Endothelial cell (in vitro differentiated cells): Measurements from ENCODE around the gene TEDC1. TPM values are rescaled to one million over a fixed set of nuclear protein-coding genes. Genes with fewer than 3 reads are reported as not detected.
A peak's percentile ranks its signal among the peaks of the same experiment; 100 is the strongest.

ENCODE experiments used
- DNase-seq: peaks from one replicate; pipeline ENCODE4 v3.0.0; 2021; ENCODE audit warnings: low spot score
- H3K27ac Mint-ChIP-seq: one replicate; pipeline ENCODE4 v1.8.0; 2021; ENCODE audit warnings: mixed read lengths, inconsistent platforms; ENCODE audit not compliant: unreplicated experiment
- H3K27me3 Mint-ChIP-seq: one replicate; pipeline ENCODE4 v1.8.0; 2021; ENCODE audit warnings: mild to moderate bottlenecking, moderate library complexity, mixed read lengths, inconsistent platforms; ENCODE audit not compliant: unreplicated experiment
- H3K36me3 Mint-ChIP-seq: one replicate; pipeline ENCODE4 v1.8.0; 2021; ENCODE audit warnings: mild to moderate bottlenecking, low read depth, mixed read lengths, inconsistent platforms; ENCODE audit not compliant: unreplicated experiment
- H3K4me1 Mint-ChIP-seq: one replicate; pipeline ENCODE4 v1.8.0; 2021; ENCODE audit warnings: mild to moderate bottlenecking, mixed read lengths, inconsistent platforms; ENCODE audit not compliant: unreplicated experiment
- H3K4me3 Mint-ChIP-seq: one replicate; pipeline ENCODE4 v1.8.0; 2021; ENCODE audit warnings: mild to moderate bottlenecking, mixed read lengths, inconsistent platforms; ENCODE audit not compliant: unreplicated experiment
- H3K9me3 Mint-ChIP-seq: one replicate; pipeline ENCODE4 v1.8.0; 2021; ENCODE audit warnings: mixed read lengths, inconsistent platforms; ENCODE audit not compliant: unreplicated experiment
- CTCF ChIP-seq: fragments of 200-600 bp; sonication (generic); IDR thresholded peaks from one replicate; pipeline ENCODE4 v1.5.0; 2021; ENCODE audit warnings: antibody characterized with exemption; ENCODE audit not compliant: unreplicated experiment
- total RNA-seq: library from RNA; stranded (reverse); fragmentation: NEBNext Ultra II Directional; extraction: Animal tissue kit (Norgen Biotek cat#: 25700); gene quantifications from one replicate; pipeline ENCODE4 v1.2.1, GENCODE V29; 2021; ENCODE audit not compliant: unreplicated experiment

Gene TEDC1
- total RNA-seq, 1 donor from 2014 or later, result 11.5 TPM

GRCh38 chr14:105532735-105533141, 41.7 kb downstream of the TEDC1 start:
- Mint-ChIP-seq H3K4me1 (no peaks in the 10 kb centered on the region), H3K27me3 (peaks cover 21% of the 10 kb centered on the region), H3K4me3 (no peak overlapping the region), H3K27ac (no peak overlapping the region), H3K36me3 (peaks cover 4% of the 10 kb centered on the region), H3K9me3 (no peaks in the 10 kb centered on the region)
- peak; percentile 43 for DNase-seq
- TF ChIP-seq CTCF, result no peak

- no peak for DNase-seq
- no peak for TF ChIP-seq CTCF
- peaks cover 21% of the 10 kb centered on the region for H3K27me3 Mint-ChIP-seq
- H3K4me1 Mint-ChIP-seq, result no peaks in the 10 kb centered on the region
- H3K4me3 Mint-ChIP-seq, result no peak overlapping the region
- H3K36me3 Mint-ChIP-seq, result peaks cover 4% of the 10 kb centered on the region
- no peaks in the 10 kb centered on the region for H3K9me3 Mint-ChIP-seq
- H3K27ac Mint-ChIP-seq, result no peak overlapping the region
Measured at GRCh38 chr14:105533391-105533790, 42.3 kb downstream of the TEDC1 start.

GRCh38 chr14:105533811-105534498, 42.9 kb downstream of the TEDC1 start:
- H3K36me3 Mint-ChIP-seq, result peaks cover 4% of the 10 kb centered on the region
- no peak for DNase-seq
- TF ChIP-seq CTCF, result no peak
- peaks cover 24% of the 10 kb centered on the region for H3K27me3 Mint-ChIP-seq
- no peak overlapping the region for H3K27ac Mint-ChIP-seq
- no peaks in the 10 kb centered on the region for H3K4me1 Mint-ChIP-seq
- H3K4me3 Mint-ChIP-seq, result no peak overlapping the region
- no peaks in the 10 kb centered on the region for H3K9me3 Mint-ChIP-seq

GRCh38 chr14:105534586-105534985, 43.5 kb downstream of the TEDC1 start:
- Mint-ChIP-seq H3K27ac (no peak overlapping the region), H3K36me3 (peaks cover 4% of the 10 kb centered on the region), H3K4me3 (no peak overlapping the region), H3K4me1 (no peaks in the 10 kb centered on the region), H3K9me3 (no peaks in the 10 kb centered on the region), H3K27me3 (peaks cover 25% of the 10 kb centered on the region)
- no peak for DNase-seq
- no peak for TF ChIP-seq CTCF

GRCh38 chr14:105536051-105536450, 45.0 kb downstream of the TEDC1 start:
- Mint-ChIP-seq H3K36me3 (peaks cover 4% of the 10 kb centered on the region), H3K4me1 (no peaks in the 10 kb centered on the region), H3K27me3 (peaks cover 25% of the 10 kb centered on the region), H3K27ac (no peak overlapping the region), H3K9me3 (no peaks in the 10 kb centered on the region), H3K4me3 (no peak overlapping the region)
- no peak for TF ChIP-seq CTCF
- no peak for DNase-seq
